HepG2 (cell line): ENCODE measurements around the gene APC2. TPM values are rescaled to one million over a fixed set of nuclear protein-coding genes. Genes with fewer than 3 reads are reported as not detected.

Experiments used
- ADNP ChIP-seq: sonication (generic); formaldehyde crosslinking; IDR thresholded peaks from 2 replicates; pipeline ENCODE4 v1.4.0; 2020; ENCODE audit warnings: missing genetic modification reagents
- AGO2 ChIP-seq: fragments of 200-400 bp; formaldehyde crosslinking; optimal IDR thresholded peaks from 2 replicates; pipeline ENCODE3; 2017; ENCODE audit warnings: mild to moderate bottlenecking, low read depth, low read length, moderate library complexity
- ARNT ChIP-seq: fragments of 450-650 bp; IDR thresholded peaks from 2 replicates; pipeline ENCODE4 v1.6.1; 2017
- ARNTL ChIP-seq: sonication (generic); formaldehyde crosslinking; IDR thresholded peaks from 2 replicates; pipeline ENCODE4 v1.4.0; 2020; ENCODE audit warnings: mild to moderate bottlenecking, missing genetic modification reagents
- KLF6 ChIP-seq: IDR thresholded peaks from 2 replicates; pipeline ENCODE4 v1.8.0; 2016; ENCODE audit warnings: missing biosample characterization, missing genetic modification reagents
- POLR2G ChIP-seq: fragments of 200-400 bp; formaldehyde crosslinking; IDR thresholded peaks from 2 replicates; pipeline ENCODE4 v1.6.1; 2018; ENCODE audit warnings: mild to moderate bottlenecking, low read depth, low read length, moderate library complexity
- TOPORS ChIP-seq: sonication (generic); formaldehyde crosslinking; IDR thresholded peaks from 2 replicates; pipeline ENCODE4 v1.8.0; 2023; ENCODE audit warnings: mild to moderate bottlenecking, missing genetic modification reagents
- ZBTB1 ChIP-seq: sonication (generic); formaldehyde crosslinking; IDR thresholded peaks from 2 replicates; pipeline ENCODE4 v1.4.0; 2020; ENCODE audit warnings: missing genetic modification reagents, borderline replicate concordance
- ZBTB42 ChIP-seq: sonication (generic); formaldehyde crosslinking; IDR thresholded peaks from 2 replicates; pipeline ENCODE4 v1.5.0; 2020; ENCODE audit warnings: mild to moderate bottlenecking, missing genetic modification reagents
- ZNF143 ChIP-seq: sonication (generic); formaldehyde crosslinking; IDR thresholded peaks from 2 replicates; pipeline ENCODE4 v1.4.0; 2020; ENCODE audit warnings: missing genetic modification reagents
- ZNF180 ChIP-seq: sonication (generic); formaldehyde crosslinking; IDR thresholded peaks from 2 replicates; pipeline ENCODE4 v1.4.0; 2020; ENCODE audit warnings: low read depth, missing genetic modification reagents, borderline replicate concordance
- ZNF501 ChIP-seq: sonication (generic); formaldehyde crosslinking; IDR thresholded peaks from 2 replicates; pipeline ENCODE4 v1.5.1; 2020; ENCODE audit warnings: mild to moderate bottlenecking, moderate library complexity, missing genetic modification reagents
- ZNF530 ChIP-seq: sonication (generic); formaldehyde crosslinking; IDR thresholded peaks from 2 replicates; pipeline ENCODE4 v1.5.0; 2020; ENCODE audit warnings: low read depth, mild to moderate bottlenecking, missing genetic modification reagents
- ZNF720 ChIP-seq: sonication (generic); formaldehyde crosslinking; IDR thresholded peaks from 2 replicates; pipeline ENCODE4 v1.4.0; 2020; ENCODE audit warnings: missing genetic modification reagents
- polyA plus RNA-seq, 8 experiments: library from polyadenylated mRNA; depleted of rRNA in 3 of 8; stranded (reverse) in 7 of 8; unstranded in 1 of 8; fragments of >200 nt; fragmentation: Illumina TruSeq in 4 of 8; extraction: Trizol in 4 of 8; gene quantifications; 2 replicates each; pipeline versions ENCODE4 v1.2.1 to v1.2.3, GENCODE V29; 2011 to 2016; ENCODE audit warnings: low read depth in 4 of 8, missing spikeins in 1 of 8, mixed read lengths in 1 of 8; ENCODE audit not compliant: insufficient read depth in 1 of 8
- total RNA-seq, 5 experiments: library from RNA; depleted of rRNA; stranded (reverse); fragments of >200 nt; fragmentation: Illumina TruSeq; extraction: Trizol; gene quantifications; 2 replicates each; pipeline ENCODE4 v1.2.3, GENCODE V29; 2016; ENCODE audit warnings: low read depth in 1 of 5
- TF ChIP-seq, protein P1 (sequence below): sonication (generic); formaldehyde crosslinking; IDR thresholded peaks from 2 replicates; pipeline ENCODE4 v1.5.0; 2020; ENCODE audit warnings: mild to moderate bottlenecking, missing genetic modification reagents
- TF ChIP-seq, protein P2 (sequence below): sonication (generic); formaldehyde crosslinking; IDR thresholded peaks from 2 replicates; pipeline ENCODE4 v1.4.0; 2020; ENCODE audit warnings: missing genetic modification reagents
- TF ChIP-seq, protein P3 (sequence below): sonication (generic); formaldehyde crosslinking; IDR thresholded peaks from 2 replicates; pipeline ENCODE4 v1.4.0; 2020; ENCODE audit warnings: missing genetic modification reagents, borderline replicate concordance
- TF ChIP-seq, protein P4 (sequence below): sonication (generic); formaldehyde crosslinking; IDR thresholded peaks from 2 replicates; pipeline ENCODE4 v1.4.0; 2020; ENCODE audit warnings: missing genetic modification reagents
- TF ChIP-seq, protein P5 (sequence below): sonication (generic); formaldehyde crosslinking; IDR thresholded peaks from 2 replicates; pipeline ENCODE4 v1.4.0; 2020; ENCODE audit warnings: missing genetic modification reagents, mild to moderate bottlenecking, borderline replicate concordance

APC2 gene
- total and polyA plus RNA-seq, 2 of the 13 experiments (the other 11 are each of a cell fraction or from before 2014, with no cell fraction given), result 0.08 to 0.22 TPM

DNA sequence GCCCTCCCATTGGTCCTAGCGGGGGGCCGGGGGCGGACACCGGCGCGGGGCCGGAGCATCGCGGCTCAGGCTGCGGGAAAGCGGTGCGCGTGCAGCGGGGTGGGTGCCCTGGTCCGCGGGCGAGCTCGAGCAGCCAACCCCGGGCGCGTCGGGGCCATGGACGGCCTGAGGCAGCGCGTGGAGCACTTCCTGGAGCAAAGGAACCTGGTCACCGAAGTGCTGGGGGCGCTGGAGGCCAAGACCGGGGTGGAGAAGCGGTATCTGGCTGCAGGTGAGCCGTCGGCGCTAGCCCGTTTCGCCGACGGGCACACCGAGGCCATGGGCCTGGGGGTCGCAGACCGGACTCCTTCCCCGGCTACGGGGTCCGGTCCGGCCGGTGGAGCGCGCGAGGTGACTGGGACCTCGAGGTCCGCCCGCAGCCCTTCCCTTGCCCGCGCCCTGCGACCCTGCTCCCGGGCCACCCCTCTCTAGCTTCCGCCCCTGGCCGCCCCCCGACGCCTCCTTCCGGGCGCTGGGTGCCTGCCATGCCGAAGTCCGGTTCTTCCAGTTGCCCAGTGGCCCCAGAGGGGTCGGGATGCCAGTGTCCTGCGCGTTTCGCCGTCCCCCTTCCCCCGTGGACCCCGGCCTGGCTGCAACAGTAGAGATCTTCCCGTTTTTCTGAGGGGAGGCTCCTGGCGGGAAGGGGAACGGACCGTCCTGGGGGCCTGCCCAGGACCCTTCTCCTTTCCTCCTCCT is 41.4 kb downstream of the APC2 start, which contains the start of gene REEP6 (continued):
- TF ChIP-seq, protein P1, sequence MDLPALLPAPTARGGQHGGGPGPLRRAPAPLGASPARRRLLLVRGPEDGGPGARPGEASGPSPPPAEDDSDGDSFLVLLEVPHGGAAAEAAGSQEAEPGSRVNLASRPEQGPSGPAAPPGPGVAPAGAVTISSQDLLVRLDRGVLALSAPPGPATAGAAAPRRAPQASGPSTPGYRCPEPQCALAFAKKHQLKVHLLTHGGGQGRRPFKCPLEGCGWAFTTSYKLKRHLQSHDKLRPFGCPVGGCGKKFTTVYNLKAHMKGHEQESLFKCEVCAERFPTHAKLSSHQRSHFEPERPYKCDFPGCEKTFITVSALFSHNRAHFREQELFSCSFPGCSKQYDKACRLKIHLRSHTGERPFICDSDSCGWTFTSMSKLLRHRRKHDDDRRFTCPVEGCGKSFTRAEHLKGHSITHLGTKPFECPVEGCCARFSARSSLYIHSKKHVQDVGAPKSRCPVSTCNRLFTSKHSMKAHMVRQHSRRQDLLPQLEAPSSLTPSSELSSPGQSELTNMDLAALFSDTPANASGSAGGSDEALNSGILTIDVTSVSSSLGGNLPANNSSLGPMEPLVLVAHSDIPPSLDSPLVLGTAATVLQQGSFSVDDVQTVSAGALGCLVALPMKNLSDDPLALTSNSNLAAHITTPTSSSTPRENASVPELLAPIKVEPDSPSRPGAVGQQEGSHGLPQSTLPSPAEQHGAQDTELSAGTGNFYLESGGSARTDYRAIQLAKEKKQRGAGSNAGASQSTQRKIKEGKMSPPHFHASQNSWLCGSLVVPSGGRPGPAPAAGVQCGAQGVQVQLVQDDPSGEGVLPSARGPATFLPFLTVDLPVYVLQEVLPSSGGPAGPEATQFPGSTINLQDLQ (CRISPR knock-in tag), result peak; percentile 50; the same call in 1 of the 2 replicates
- peak; percentile 47; the same call in 1 of the 2 replicates for TF ChIP-seq ZBTB42 (CRISPR knock-in tag)
- TF ChIP-seq, protein P2, sequence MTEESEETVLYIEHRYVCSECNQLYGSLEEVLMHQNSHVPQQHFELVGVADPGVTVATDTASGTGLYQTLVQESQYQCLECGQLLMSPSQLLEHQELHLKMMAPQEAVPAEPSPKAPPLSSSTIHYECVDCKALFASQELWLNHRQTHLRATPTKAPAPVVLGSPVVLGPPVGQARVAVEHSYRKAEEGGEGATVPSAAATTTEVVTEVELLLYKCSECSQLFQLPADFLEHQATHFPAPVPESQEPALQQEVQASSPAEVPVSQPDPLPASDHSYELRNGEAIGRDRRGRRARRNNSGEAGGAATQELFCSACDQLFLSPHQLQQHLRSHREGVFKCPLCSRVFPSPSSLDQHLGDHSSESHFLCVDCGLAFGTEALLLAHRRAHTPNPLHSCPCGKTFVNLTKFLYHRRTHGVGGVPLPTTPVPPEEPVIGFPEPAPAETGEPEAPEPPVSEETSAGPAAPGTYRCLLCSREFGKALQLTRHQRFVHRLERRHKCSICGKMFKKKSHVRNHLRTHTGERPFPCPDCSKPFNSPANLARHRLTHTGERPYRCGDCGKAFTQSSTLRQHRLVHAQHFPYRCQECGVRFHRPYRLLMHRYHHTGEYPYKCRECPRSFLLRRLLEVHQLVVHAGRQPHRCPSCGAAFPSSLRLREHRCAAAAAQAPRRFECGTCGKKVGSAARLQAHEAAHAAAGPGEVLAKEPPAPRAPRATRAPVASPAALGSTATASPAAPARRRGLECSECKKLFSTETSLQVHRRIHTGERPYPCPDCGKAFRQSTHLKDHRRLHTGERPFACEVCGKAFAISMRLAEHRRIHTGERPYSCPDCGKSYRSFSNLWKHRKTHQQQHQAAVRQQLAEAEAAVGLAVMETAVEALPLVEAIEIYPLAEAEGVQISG (CRISPR knock-in tag), result peak; percentile 75
- TF ChIP-seq TOPORS (CRISPR knock-in tag), result 0 out of 2 replicates have a peak, but pooled peaks have one; percentile 56
- no peak for TF ChIP-seq ARNT
- no peak for TF ChIP-seq ZBTB1 (CRISPR knock-in tag)
- TF ChIP-seq AGO2, result peak; percentile 72
- 0 out of 2 replicates have a peak, but pooled peaks have one; percentile 9 for TF ChIP-seq ZNF501
- peak; percentile 85; the same call in 1 of the 2 replicates for TF ChIP-seq ZNF530 (CRISPR knock-in tag)
- TF ChIP-seq, protein P3, sequence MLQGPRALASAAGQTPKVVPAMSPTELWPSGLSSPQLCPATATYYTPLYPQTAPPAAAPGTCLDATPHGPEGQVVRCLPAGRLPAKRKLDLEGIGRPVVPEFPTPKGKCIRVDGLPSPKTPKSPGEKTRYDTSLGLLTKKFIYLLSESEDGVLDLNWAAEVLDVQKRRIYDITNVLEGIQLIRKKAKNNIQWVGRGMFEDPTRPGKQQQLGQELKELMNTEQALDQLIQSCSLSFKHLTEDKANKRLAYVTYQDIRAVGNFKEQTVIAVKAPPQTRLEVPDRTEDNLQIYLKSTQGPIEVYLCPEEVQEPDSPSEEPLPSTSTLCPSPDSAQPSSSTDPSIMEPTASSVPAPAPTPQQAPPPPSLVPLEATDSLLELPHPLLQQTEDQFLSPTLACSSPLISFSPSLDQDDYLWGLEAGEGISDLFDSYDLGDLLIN (CRISPR knock-in tag), result 0 out of 2 replicates have a peak, but pooled peaks have one; percentile 64
- no peak for TF ChIP-seq ZNF720 (CRISPR knock-in tag)
- TF ChIP-seq POLR2G, result peak; percentile 82
- TF ChIP-seq ZNF143, result peak; percentile 15
- no peak for TF ChIP-seq KLF6 (CRISPR knock-in tag)
- peak; percentile 92 for TF ChIP-seq ADNP (CRISPR knock-in tag)
- no peak for TF ChIP-seq ARNTL (CRISPR knock-in tag)
- TF ChIP-seq, protein P4, sequence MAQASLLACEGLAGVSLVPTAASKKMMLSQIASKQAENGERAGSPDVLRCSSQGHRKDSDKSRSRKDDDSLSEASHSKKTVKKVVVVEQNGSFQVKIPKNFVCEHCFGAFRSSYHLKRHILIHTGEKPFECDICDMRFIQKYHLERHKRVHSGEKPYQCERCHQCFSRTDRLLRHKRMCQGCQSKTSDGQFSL (CRISPR knock-in tag), result no peak
- no peak for TF ChIP-seq ZNF180 (CRISPR knock-in tag)
- TF ChIP-seq, protein P5, sequence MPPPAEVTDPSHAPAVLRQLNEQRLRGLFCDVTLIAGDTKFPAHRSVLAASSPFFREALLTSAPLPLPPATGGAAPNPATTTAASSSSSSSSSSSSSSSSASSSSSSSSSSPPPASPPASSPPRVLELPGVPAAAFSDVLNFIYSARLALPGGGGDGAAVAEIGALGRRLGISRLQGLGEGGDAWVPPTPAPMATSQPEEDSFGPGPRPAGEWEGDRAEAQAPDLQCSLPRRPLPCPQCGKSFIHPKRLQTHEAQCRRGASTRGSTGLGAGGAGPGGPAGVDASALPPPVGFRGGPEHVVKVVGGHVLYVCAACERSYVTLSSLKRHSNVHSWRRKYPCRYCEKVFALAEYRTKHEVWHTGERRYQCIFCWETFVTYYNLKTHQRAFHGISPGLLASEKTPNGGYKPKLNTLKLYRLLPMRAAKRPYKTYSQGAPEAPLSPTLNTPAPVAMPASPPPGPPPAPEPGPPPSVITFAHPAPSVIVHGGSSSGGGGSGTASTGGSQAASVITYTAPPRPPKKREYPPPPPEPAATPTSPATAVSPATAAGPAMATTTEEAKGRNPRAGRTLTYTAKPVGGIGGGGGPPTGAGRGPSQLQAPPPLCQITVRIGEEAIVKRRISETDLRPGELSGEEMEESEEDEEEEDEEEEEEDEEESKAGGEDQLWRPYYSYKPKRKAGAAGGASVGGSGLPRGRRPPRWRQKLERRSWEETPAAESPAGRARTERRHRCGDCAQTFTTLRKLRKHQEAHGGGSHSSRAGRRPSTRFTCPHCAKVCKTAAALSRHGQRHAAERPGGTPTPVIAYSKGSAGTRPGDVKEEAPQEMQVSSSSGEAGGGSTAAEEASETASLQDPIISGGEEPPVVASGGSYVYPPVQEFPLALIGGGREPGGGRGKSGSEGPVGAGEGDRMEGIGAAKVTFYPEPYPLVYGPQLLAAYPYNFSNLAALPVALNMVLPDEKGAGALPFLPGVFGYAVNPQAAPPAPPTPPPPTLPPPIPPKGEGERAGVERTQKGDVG (CRISPR knock-in tag), result no peak
